GM20431 (cell line): ENCODE measurements around the gene CRB2.

ENCODE experiments used
- in situ Hi-C: fragments of 300-500 bp; cut with MseI, MboI; formaldehyde crosslinking; loops from one replicate; pipeline ENCODE4 v1.15.0; 2020; ENCODE audit warnings: low sequenced_read_pairs; ENCODE audit not compliant: unreplicated experiment

CRB2 gene

DNA sequence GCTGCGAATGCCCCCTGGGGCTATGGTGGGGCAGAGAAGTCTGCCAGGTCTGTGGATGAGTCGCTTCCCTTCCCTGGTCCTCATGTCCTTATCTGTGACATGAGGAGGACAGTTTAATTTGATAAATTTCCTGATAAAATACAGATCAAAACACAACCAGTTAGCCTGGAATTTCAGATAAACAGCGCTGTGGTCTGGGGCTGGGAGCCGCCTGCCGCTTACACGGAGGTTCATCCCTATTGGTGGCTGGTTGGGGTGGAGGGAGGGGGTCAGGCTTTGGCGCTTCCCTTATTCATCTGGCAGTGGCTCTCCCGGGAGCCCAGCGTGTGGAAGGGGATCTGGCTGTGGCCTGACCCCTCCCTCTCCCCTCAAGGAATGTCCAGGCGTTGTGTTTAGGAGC lies 17.9 kb downstream of the CRB2 start:
- in situ Hi-C loops: no loop called here

DNA sequence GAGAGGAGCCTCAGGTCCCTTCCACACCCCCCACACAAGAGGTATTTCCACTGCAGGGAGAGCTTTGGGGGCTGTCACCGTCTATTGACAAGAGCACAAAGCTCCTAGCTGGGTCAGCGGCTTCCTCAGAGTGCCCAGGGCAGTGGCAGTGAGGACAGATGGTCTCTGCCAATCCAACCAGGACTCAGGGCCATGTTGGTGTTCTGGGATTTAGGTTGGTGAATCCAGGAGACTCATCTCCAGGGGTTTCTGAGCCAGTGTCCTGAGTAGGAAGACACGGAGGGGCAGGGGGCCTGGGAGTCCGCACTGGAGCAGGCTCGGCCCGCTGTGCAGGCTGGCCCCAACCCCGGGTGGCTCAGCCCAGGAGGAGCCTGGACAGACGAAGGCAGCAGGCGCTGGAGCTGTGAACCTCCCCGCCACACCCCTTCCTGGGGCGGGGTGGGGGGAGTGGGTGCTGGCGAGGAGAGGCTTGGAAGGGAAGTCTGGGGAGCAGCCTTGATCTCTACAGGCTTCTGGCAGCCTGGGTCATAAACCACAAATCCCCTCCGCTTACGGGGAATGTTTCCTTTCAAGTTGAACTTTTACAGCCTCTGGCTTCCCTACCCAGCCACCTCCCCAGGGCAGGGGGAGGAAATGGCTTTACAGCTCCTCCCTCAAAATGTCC lies 19.6 kb downstream of the CRB2 start:
- in situ Hi-C loops: no loop called here

DNA sequence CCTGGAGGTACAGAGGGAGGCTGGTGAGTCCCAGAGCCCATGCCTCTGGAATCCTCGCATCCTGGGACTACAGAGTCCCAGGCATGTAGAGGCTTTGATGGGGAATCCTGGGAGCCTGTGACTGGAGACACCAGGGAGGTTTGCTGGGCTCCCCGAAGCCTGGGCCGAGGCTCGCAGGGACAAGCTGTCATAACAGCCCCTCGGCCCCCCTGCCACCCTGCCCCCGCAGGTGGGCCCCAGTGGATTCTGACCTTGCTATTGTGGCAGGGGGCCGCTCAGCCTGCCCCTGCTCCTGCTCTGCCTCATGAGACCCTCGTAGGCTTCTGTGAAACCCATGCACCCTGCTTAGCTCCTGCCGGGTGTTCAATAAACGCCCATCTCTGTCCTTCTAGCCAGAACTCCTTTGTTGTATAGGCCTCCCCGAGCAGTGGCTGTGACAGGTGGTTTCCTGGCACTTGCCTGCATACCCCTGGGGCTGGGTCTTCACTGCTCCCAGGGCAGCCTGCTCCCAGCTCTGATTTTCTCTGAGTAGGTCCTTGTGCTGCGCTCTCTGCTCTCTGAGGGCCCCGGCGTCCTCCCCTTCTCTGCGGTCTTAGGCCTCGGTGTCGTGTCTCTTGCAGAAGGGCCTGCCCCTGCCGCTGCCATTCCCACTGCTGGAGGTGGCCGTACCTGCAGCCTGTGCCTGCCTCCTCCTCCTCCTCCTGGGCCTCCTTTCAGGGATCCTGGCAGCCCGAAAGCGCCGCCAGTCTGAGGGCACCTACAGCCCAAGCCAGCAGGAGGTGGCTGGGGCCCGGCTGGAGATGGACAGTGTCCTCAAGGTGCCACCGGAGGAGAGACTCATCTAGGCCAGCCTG lies 20.4 kb downstream of the CRB2 start:
- in situ Hi-C loops: no loop called here

DNA sequence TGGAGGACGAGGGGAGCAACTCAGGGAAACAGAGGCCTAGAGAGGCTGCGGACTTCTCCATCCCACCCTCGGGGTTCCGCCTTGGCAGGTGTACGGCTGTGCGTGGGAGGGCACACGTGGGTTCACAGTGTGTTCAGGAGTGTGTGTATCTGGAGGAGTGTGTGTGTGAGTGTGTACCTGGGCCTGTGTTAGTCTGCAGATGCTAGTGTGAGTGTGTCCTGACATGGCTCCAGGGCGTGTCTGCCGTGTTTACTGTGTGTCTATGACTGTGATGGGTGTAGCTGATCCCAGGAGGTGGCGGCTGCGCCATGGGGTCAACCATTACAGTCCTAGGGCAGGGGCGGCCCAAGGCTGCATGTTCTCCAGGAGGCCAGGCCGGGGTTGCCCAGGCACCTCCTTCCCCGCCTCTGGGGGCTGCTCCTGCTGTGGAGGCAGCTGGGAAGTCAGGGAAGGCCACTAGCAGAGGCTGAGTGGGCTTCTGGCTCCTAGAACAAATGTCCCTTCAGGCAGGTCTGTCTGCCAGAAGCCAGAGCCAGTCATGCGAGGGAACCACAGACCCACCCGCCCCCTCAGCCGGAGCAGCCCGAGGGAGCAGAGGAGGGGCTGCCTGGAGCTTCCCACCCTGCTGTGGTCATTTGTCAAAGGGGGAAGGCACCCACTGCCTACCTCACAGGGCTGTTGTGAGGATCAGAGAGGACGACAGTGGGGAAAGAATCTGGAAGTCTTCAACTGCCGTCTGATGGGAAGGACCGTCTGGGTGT lies 21.4 kb downstream of the CRB2 start:
- in situ Hi-C loops: no loop called here

DNA sequence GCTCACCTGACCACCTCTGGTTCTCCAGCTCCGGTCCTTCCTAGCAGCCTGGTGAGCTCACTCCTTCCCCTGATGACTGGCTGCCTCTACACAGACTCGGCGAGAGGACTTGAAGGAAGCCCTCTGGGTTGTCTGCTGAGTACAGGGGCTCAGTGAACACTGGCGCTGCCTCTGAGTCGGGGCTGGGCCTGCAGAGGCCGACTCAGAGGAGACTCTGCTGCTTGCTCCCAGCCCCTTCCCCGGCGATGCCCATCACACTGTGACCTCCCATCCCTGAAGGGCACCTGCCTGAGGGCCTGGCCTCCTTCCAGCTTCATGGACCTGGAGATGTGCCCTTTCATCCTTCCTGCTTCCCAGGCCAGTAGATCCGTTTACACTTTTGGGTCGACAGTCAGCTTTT lies 22.0 kb downstream of the CRB2 start:
- in situ Hi-C loops: no loop called here

DNA sequence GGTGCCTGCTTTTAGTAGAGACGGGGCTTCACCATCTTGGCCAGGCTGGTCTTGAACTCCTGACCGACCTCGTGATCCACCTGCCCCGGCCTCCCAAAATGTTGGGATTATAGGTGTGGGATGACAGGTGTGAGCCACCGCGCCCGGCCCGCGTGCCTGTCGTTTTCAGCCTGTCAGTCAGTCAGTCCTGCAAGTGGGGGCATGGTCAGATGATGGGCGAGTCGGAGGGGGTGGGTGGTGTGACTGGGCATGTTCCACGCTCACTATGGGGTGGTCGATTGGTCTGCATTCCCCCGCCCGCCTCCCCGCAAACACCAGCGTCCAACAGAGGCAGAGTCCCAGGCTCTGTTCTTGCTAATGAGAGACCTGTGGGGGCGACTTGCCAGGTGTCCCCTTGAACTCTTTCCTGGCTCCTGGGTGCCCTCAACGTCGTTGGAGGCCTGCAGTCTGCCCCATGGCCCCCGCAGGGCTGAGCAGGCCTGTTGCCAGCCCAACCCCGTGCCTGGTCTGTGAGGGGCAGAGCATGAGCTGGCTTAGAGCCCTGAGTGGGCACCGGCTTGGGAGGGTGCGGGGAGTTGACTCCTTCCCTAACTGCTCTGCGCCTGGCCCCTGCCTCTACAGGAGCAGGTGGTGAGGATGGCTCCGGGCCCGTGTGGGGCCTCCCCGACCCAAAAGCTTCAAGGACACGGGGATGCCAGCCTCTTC lies 23.1 kb downstream of the CRB2 start:
- in situ Hi-C loops: no loop called here

DNA sequence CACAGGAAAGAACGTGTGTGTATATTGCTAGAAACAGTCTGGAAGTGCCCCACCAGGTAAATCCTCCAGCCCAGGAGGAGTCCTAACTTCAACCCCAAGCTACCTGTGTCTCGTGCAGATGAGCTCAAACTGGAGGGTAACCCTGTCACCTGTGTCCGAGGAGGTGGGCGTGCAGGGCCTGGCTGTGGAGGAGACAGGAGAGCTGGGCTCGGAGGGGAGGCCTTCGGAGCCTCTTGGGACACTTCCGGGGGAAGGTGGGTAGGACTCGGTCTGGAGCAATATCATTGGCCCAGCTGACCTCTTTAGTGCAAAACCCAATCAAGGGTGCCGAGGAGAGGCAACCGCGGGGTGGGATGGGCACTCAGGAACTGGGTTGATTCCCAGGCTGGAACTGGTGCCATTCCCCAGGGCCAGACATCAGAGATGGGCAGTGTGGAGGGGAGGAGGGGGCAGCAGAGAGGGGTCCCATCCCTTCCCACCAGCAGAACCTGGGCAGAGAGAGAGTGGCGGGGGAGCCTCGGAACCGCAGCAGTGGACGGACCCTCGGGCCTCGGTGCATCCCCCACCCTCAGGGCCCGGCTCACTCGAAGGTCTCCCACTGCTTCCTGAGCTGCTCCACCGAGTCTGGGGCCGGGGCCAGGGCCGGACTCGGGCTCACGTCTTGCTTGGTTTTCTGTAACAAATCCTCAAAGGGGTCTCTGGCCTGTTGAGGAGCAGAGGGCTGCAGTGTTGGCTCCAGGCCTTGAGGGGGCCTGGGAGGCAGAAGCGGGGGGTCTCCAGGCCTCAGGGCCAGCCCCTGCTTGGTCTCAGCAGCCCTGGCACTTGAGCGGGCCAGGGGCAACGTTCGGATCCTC lies 25.1 kb downstream of the CRB2 start:
- in situ Hi-C loops: no loop called here

DNA sequence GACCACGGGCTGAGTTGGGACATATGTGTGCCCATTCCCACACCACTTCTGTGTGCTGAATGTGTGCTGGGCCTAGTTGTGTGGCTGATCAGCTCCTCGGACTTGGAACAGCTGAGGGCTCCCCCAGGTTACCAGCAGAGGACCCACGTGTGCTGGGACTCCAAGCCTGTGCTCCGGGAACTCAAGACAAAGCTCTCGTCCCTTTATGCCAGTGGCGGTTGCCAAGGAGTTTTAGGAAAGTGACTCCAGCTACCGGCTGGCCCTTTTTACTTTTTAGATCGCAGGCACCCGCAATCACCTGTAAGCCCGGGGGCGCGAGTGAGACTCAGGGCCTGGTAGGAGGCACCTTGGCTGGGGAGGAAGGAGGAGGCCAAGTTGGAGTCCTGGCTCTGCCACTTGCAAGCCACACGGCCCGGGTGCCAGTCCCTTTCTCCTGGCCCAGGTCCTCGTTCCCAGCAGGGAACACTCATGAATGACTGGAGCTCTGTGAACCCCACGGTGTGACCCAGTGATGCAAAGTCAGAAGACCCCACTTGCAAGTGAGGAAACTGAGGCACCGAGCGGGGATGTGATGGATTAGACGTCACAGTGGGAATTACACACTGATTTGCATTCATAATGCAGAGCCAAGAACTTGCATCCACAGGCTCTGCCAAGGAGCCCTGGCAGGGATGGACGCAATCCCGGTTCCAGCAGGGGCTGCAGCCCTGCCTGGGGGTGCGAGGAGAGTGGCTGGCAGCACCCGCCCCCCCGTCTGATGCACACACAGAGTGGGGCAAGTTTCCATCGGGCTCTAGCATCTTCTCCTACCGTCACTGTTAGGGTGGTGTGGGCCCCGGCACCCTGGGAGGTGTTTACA lies 26.9 kb downstream of the CRB2 start:
- in situ Hi-C loops: no loop called here

DNA sequence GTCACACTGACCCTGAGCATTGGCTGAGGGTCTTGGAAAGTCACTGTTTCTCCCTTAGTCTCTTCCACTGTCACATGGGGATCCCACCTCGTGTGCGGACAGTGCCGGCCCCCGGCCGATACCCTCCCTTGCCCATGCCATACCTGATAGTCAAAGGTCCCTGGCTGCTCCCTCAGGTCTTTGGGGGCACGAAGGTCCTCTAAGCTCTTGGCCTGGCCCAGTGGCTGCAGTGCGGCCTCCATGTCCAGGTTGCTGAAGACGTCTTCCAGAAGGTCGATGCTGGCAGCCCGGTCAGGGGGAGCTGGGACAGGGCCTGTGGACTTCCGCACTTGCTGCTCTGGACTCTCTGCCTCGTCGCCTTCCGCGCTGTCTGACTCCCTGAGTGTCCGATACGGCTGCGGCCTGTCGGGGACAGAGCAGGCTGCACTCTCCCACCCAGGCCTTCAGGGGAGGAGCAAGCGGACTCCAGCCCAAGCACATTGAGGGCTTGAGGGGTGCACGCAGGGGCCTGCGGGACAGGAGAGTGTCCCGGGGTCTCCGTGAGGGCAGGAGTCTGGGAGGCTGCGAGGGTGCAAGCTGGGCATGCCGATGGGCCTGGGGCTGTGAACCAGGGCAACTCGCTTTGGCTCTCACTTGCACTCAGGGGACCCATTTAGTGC lies 27.6 kb downstream of the CRB2 start:
- in situ Hi-C loops: no loop called here

DNA sequence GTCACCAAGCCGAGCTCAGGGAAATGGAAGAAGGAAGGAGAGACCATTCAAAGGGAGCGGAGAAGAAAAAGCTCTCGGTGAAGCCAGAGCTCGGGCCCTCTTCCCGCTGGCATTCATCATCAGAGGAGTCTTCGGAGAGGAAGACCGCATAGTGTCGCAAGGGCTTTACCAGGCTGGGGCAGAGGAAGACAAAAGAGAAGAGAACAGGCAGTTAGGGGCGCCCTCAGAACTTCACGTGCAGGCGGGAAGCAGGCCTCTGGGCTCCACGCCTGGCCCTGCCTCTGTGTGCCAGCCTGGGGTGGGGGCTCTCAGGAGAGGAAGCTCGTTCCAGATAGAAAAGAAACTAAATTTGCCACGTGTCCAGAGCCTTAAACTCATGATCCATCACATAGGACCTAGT lies 31.7 kb downstream of the CRB2 start:
- in situ Hi-C loops: no loop called here

DNA sequence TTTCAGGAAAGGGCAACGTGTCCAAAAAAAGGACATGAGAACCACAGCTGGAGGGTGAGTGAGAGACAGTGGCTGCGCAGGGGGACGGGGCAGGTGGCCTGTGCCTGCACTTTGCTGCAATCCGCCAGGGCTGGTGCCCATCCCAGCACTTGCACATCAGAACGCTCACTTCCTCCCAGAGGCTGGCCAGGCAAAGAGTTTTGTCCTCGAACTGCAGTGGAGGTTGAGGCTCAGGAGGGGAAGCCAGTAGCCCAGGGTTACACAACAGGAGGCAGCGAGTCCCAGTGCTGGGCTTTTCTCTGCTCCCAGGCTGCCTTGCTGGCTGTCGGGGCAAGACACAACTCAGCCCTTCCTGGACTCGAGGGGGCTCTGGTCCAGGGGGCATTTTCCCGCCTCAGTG lies 33.1 kb downstream of the CRB2 start:
- in situ Hi-C loops: no loop called here

DNA sequence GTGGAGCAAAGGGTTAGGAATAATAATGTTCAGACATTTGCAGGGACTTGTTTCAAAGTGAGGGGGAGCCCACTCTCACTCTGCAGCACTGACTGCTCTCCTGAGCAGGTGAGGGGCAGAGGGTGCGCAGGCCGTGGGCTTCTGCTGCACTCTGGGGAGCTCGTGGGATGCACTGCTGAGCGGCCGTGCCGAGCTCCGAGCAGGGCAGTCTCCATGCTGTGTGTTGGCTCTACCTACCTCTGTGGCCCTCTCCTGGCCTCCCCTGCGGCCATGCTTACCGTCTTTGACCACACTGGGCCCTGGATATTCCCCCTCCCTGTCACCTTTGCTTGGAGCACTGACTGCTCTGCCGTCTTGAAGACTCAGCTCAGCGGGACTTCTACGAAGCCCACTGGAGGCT lies 33.7 kb downstream of the CRB2 start:
- in situ Hi-C loops: no loop called here

DNA sequence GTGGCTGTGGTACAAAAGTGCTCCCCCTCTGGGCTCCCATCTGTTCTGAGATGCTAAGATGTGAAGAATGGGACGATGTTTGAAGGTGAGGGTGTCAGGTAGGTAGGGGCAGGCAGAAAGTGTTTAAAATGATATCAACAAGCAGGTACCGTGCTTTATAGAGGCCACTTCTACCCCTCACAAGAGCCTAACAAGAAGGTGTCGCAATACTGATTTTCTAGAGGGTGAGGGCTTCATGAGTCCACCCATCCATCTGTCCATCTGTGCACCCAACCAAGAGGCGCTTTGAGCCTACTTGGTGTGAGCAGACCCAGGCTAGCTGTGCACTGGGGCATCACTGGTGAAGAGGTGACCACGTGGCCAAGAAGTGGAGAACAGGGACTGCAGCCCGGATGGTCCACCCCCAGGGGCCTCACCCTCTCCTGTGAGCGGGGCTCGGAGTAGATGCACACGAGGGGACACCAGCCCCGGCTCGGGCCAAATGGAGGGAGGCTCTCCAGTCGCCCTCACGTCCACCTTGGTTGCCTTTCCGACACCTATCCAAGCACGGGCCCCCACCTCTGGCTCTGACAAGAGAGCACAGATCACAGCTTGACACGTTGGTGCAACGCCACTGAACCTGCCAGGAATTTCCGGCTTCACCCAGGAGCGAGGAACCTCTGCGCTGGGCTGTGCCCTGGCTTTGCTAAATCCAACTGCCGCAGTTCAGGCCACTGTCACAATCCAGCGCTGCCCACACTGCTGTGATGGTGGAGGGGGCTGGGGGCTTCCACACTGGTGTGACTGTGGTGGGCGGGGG lies 34.5 kb downstream of the CRB2 start:
- in situ Hi-C loops: no loop called here

DNA sequence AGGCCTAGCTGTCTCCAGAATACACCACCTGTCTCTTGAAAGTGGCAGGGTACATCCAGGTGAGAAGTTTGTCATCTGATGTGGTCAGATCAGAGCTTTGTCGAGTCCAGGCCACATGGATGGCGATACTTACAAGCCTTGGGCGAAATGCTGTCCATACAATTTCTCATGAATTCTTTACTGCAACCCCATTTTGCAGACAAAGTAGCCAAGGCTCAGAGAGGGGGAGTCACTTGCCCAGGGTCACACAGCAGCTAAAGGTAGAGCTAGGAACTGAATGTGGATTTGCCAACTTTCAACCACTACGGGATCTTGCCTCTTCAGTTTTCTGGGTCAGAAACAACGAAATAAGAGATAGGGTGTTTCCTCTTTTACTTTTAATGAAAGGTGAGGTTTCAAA lies 35.2 kb downstream of the CRB2 start:
- in situ Hi-C loops: no loop called here

DNA sequence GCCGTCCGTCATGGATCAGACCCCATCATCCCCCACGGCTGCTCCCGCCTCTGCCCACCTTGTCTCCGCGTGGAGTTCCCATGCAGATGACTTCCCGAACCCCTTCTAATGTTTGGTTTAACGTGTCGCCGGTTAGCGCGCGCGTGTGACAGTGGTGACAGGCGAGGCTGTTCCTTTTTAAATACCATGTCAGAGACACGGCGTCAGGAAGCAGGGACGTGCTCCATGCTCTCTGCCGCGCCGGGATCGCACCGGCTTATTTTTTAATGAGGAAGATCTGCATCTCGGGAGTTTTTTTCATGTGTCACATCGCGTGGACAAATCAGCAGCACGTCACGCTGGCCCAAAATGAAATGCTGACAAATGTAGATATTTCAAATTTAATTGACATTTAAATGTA lies 35.9 kb downstream of the CRB2 start:
- in situ Hi-C loops: no loop called here

DNA sequence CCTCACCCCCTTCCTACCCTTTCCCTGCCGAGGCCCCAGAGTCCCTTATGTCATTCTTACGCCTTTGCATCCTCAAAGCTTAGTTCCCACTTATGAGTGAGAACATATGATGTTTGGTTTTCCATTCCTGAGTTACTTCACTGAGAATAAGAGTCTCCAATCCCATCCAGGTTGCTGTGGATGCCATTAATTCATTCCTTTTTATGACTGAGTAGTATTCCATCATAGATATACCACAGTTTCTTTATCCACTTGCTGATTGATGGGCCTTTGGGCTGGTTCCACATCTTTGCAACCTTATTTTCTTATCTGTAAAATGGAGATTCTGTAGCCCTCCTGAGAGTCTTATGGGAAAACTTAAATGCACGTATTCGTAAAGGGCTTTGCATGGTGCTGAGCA lies 36.8 kb downstream of the CRB2 start:
- in situ Hi-C loops: no loop called here
